HepG2 (cell line): Measurements from ENCODE around the gene ANKRD11.

Source experiments
- CTCF ChIP-seq: sonication (generic); formaldehyde crosslinking; IDR thresholded peaks from 2 replicates; pipeline ENCODE4 v1.5.0; 2020; ENCODE audit warnings: mild to moderate bottlenecking, missing genetic modification reagents, moderate library complexity
- E2F1 ChIP-seq: sonication (generic); formaldehyde crosslinking; IDR thresholded peaks from 2 replicates; pipeline ENCODE4 v1.5.0; 2020; ENCODE audit warnings: missing genetic modification reagents
- ETV6 ChIP-seq: sonication (generic); formaldehyde crosslinking; conservative IDR thresholded peaks from 2 replicates; pipeline ENCODE4 v1.4.0; 2020; ENCODE audit warnings: missing genetic modification reagents
- FOSL1 ChIP-seq: sonication (generic); formaldehyde crosslinking; IDR thresholded peaks from 2 replicates; pipeline ENCODE4 v1.9.0; 2021; ENCODE audit warnings: missing genetic modification reagents, borderline replicate concordance
- HDAC6 ChIP-seq: fragments of 200-600 bp; sonication (generic); IDR thresholded peaks from 2 replicates; pipeline ENCODE4 v1.7.0; 2017; ENCODE audit warnings: mild to moderate bottlenecking, antibody characterized with exemption, low read length, low read depth
- JUNB ChIP-seq: sonication (generic); formaldehyde crosslinking; IDR thresholded peaks from 2 replicates; pipeline ENCODE4 v1.8.0; 2022; ENCODE audit warnings: missing genetic modification reagents, mild to moderate bottlenecking, borderline replicate concordance
- PHB2 ChIP-seq: fragments of 450-650 bp; IDR thresholded peaks from 2 replicates; pipeline ENCODE4 v1.6.1; 2018; ENCODE audit not compliant: partially characterized antibody
- POLR2A ChIP-seq, 2 experiments: IDR thresholded peaks; 2 replicates each; pipeline ENCODE4 v1.6.1; 2011; ENCODE audit warnings: low read depth in 2 of 2, low read length in 2 of 2, mild to moderate bottlenecking in 1 of 2, moderate library complexity in 1 of 2; ENCODE audit not compliant: insufficient read depth in 1 of 2
- RAD21 ChIP-seq: fragments of 450-650 bp; formaldehyde crosslinking; IDR thresholded peaks from 2 replicates; pipeline ENCODE4 v1.5.0; 2020; ENCODE audit warnings: mild to moderate bottlenecking
- RBFOX2 ChIP-seq: fragments of 200-400 bp; formaldehyde crosslinking; IDR thresholded peaks from 2 replicates; pipeline ENCODE4 v1.6.1; 2017; ENCODE audit warnings: low read depth, mild to moderate bottlenecking, low read length
- SIN3A ChIP-seq: IDR thresholded peaks from 2 replicates; pipeline ENCODE4 v1.6.1; 2011; ENCODE audit warnings: low read depth, mild to moderate bottlenecking, control low read depth, low read length, borderline replicate concordance
- ZNF562 ChIP-seq: sonication (generic); formaldehyde crosslinking; IDR thresholded peaks from 2 replicates; pipeline ENCODE4 v1.8.0; 2022; ENCODE audit warnings: missing genetic modification reagents, borderline replicate concordance
- TF ChIP-seq, protein P1 (sequence below): sonication (generic); formaldehyde crosslinking; IDR thresholded peaks from 2 replicates; pipeline ENCODE4 v1.4.0; 2020; ENCODE audit warnings: missing genetic modification reagents
- TF ChIP-seq, protein P2 (sequence below): IDR thresholded peaks from 2 replicates; pipeline ENCODE4 v1.6.1; 2016; ENCODE audit warnings: low read depth, borderline replicate concordance

- TF ChIP-seq CTCF (peak; percentile 91), RAD21 (CRISPR knock-in tag) (peak; percentile 90), POLR2A (IDR thresholded peaks at IDR 0.05; ENCODE audit: insufficient read depth in 1 of 2, low read depth in 2 of 2, low read length in 2 of 2) (no peak), ETV6 (CRISPR knock-in tag) (0 out of 2 replicates have a peak, but pooled peaks have one; percentile 70), HDAC6 (no peak), FOSL1 (CRISPR knock-in tag) (no peak), ZNF562 (CRISPR knock-in tag) (no peak), SIN3A (no peak), JUNB (CRISPR knock-in tag) (no peak), RBFOX2 (no peak), PHB2 (no peak), E2F1 (CRISPR knock-in tag) (no peak)
- TF ChIP-seq, protein P1, sequence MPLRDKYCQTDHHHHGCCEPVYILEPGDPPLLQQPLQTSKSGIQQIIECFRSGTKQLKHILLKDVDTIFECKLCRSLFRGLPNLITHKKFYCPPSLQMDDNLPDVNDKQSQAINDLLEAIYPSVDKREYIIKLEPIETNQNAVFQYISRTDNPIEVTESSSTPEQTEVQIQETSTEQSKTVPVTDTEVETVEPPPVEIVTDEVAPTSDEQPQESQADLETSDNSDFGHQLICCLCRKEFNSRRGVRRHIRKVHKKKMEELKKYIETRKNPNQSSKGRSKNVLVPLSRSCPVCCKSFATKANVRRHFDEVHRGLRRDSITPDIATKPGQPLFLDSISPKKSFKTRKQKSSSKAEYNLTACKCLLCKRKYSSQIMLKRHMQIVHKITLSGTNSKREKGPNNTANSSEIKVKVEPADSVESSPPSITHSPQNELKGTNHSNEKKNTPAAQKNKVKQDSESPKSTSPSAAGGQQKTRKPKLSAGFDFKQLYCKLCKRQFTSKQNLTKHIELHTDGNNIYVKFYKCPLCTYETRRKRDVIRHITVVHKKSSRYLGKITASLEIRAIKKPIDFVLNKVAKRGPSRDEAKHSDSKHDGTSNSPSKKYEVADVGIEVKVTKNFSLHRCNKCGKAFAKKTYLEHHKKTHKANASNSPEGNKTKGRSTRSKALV (CRISPR knock-in tag): 0 out of 2 replicates have a peak, but pooled peaks have one; percentile 42
- TF ChIP-seq, protein P2, sequence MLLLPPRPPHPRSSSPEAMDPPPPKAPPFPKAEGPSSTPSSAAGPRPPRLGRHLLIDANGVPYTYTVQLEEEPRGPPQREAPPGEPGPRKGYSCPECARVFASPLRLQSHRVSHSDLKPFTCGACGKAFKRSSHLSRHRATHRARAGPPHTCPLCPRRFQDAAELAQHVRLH (CRISPR knock-in tag): no peak
Measured at GRCh38 chr16:89289428-89290395, 200.6 kb downstream of the ANKRD11 start.
